CD14-positive monocyte (primary cell): ENCODE data around the gene HSDL1. TPM values are rescaled to one million over a fixed set of nuclear protein-coding genes. Genes with fewer than 3 reads are reported as not detected.

Experiments
- DNase-seq, 3 donors: peaks; one replicate each; pipeline ENCODE4 v3.0.0-alpha.2; 2011 to 2022
- H2AFZ ChIP-seq: 2 replicates; pipeline ENCODE4 v1.6.0; 2012; ENCODE audit warnings: mild to moderate bottlenecking, low read depth, low read length, inconsistent platforms; ENCODE audit not compliant: insufficient read depth, poor library complexity, severe bottlenecking
- H3K27ac ChIP-seq, 2 donors: 1 replicate in 1 of 2; 2 replicates in 1 of 2; pipeline ENCODE4 v1.5.1; 2012 to 2013; ENCODE audit warnings: low read length in 2 of 2, control low read depth in 1 of 2, inconsistent platforms in 1 of 2, low read depth in 1 of 2, mild to moderate bottlenecking in 1 of 2
- H3K27me3 ChIP-seq, 2 donors: one replicate each; pipeline versions ENCODE4 v1.6.0 to v1.6.1; 2011 to 2013; ENCODE audit warnings: low read length in 2 of 2; ENCODE audit not compliant: control insufficient read depth in 2 of 2, insufficient read depth in 2 of 2
- H3K36me3 ChIP-seq, 2 donors: replicated peaks in 1 of 2; 1 replicate in 1 of 2; 2 replicates in 1 of 2; pipeline versions ENCODE4 v1.5.1 to v1.6.1; 2012 to 2013; ENCODE audit warnings: low read length in 2 of 2, control low read depth in 1 of 2, inconsistent platforms in 1 of 2, mild to moderate bottlenecking in 1 of 2; ENCODE audit not compliant: insufficient read depth in 2 of 2, control insufficient read depth in 1 of 2
- H3K4me1 ChIP-seq, 2 donors: 1 replicate in 1 of 2; 2 replicates in 1 of 2; pipeline versions ENCODE4 v1.5.1 to v1.6.1; 2012 to 2013; ENCODE audit warnings: low read length in 2 of 2, control low read depth in 1 of 2, inconsistent platforms in 1 of 2, mild to moderate bottlenecking in 1 of 2, moderate library complexity in 1 of 2; ENCODE audit not compliant: insufficient read depth in 2 of 2, control insufficient read depth in 1 of 2
- H3K4me2 ChIP-seq: replicated peaks from 2 replicates; pipeline ENCODE3; 2012; ENCODE audit warnings: low read length, moderate library complexity, mild to moderate bottlenecking; ENCODE audit not compliant: poor library complexity, severe bottlenecking; ENCODE audit errors: extremely low read depth
- H3K4me3 ChIP-seq, 3 experiments: fragments of 200-600 bp in 1 of 3; sonication (generic) in 1 of 3; replicated peaks in 1 of 3; 1 replicate in 2 of 3; 2 replicates in 1 of 3; pipeline ENCODE4 v1.5.1; 2011 to 2013; ENCODE audit warnings: low read length in 3 of 3, mild to moderate bottlenecking in 3 of 3, control low read depth in 2 of 3, low read depth in 2 of 3, inconsistent platforms in 1 of 3, moderate library complexity in 1 of 3
- H3K79me2 ChIP-seq: 2 replicates; pipeline ENCODE4 v1.6.0; 2012; ENCODE audit warnings: mild to moderate bottlenecking, control low read depth, inconsistent platforms, low read length, moderate library complexity; ENCODE audit not compliant: insufficient read depth
- H3K9ac ChIP-seq: 2 replicates; pipeline ENCODE4 v1.6.0; 2017; ENCODE audit warnings: low read length, mild to moderate bottlenecking; ENCODE audit not compliant: insufficient read depth, poor library complexity, severe bottlenecking
- H3K9me3 ChIP-seq, 2 donors: replicated peaks in 1 of 2; 1 replicate in 1 of 2; 2 replicates in 1 of 2; pipeline versions ENCODE4 v1.5.1 to v1.6.1; 2012 to 2013; ENCODE audit warnings: low read length in 2 of 2, control low read depth in 1 of 2; ENCODE audit not compliant: control insufficient read depth in 1 of 2, insufficient read depth in 1 of 2
- H4K20me1 ChIP-seq: 2 replicates; pipeline ENCODE4 v1.6.0; 2012; ENCODE audit warnings: mild to moderate bottlenecking, low read length, control low read depth, moderate library complexity; ENCODE audit not compliant: insufficient read depth
- H3K27ac Mint-ChIP-seq, 7 donors: one replicate each; pipeline ENCODE4 v1.8.0; 2020; ENCODE audit warnings: mild to moderate bottlenecking in 7 of 7, mixed read lengths in 7 of 7, moderate library complexity in 6 of 7, inconsistent platforms in 2 of 7
- H3K27me3 Mint-ChIP-seq, 3 donors: one replicate each; pipeline ENCODE4 v1.8.0; 2021 to 2022; ENCODE audit warnings: low read depth in 3 of 3, mild to moderate bottlenecking in 3 of 3, mixed read lengths in 3 of 3, moderate library complexity in 3 of 3, inconsistent platforms in 1 of 3
- H3K36me3 Mint-ChIP-seq, 2 donors: one replicate each; pipeline ENCODE4 v1.8.0; 2020; ENCODE audit warnings: mixed read lengths in 2 of 2, inconsistent platforms in 1 of 2, mild to moderate bottlenecking in 1 of 2
- H3K4me1 Mint-ChIP-seq: one replicate; pipeline ENCODE4 v1.8.0; 2020; ENCODE audit warnings: mild to moderate bottlenecking, mixed read lengths
- H3K4me3 Mint-ChIP-seq, 2 donors: one replicate each; pipeline ENCODE4 v1.8.0; 2020; ENCODE audit warnings: mild to moderate bottlenecking in 2 of 2, mixed read lengths in 2 of 2, moderate library complexity in 1 of 2
- H3K9me3 Mint-ChIP-seq, 7 donors: one replicate each; pipeline ENCODE4 v1.8.0; 2020 to 2022; ENCODE audit warnings: mixed read lengths in 7 of 7, mild to moderate bottlenecking in 6 of 7, moderate library complexity in 6 of 7, inconsistent platforms in 2 of 7
- CTCF ChIP-seq: fragments of 200-600 bp; IDR thresholded peaks from one replicate; pipeline ENCODE4 v1.8.0; 2022; ENCODE audit warnings: antibody characterized with exemption, mild to moderate bottlenecking
- WGBS: methylation state at CpG from one replicate; pipeline ENCODE4 v1.1.5; 2013; ENCODE audit warnings: missing lambda C conversion rate; ENCODE audit not compliant: insufficient coverage; 5-methylcytosine and 5-hydroxymethylcytosine counted together
- intact Hi-C, 2 donors: fragments of 100-400 bp; cut with micrococcal nuclease; formaldehyde crosslinking; loops; one replicate each; pipeline versions ENCODE4 v1.15.0 to v1.15.1; 2023
- polyA plus RNA-seq, 3 donors: library from polyadenylated mRNA; depleted of rRNA in 1 of 3; unstranded in 2 of 3; stranded (reverse) in 1 of 3; fragments of 300-500 nt in 2 of 3; fragments of >200 nt in 1 of 3; fragmentation: Illumina TruSeq in 2 of 3; gene quantifications; 1 replicate in 2 of 3; 2 replicates in 1 of 3; pipeline ENCODE4 v1.2.3, GENCODE V29; 2012 to 2021

HSDL1 gene
- polyA plus RNA-seq, 3 donors, result 7.3 to 13.3 (median 8.0) TPM

DNA sequence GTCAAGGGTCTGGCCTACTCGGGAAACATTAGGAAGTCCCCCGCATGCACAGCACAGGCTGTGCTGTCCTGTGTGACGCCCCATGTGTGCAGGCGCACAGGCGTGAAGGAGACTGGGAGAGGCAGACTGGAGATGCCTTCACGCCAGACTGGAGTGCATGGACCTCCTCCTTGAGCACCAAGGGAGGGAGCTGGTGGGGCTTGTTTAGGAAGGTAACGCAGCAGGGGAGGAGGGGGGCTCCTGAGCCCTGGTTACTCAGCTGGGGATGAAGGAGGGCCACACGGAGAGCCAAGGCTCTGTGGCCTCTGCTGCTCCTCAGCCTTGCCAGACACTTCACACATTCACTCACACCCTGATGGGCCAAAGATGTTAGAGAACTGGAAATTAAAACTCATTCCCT lies 7.7 kb downstream of the HSDL1 start:
- H3K4me3 ChIP-seq, result no peak overlapping the region
- Mint-ChIP-seq H3K27ac (peak overlapping the region in 1 of 7 donors; percentile 32), H3K36me3 (peaks cover 14 to 20% of the 10 kb centered on the region in 2 donors), H3K4me3 (no peak overlapping the region), H3K27me3 (peaks cover 0 to 2% (median 0%) of the 10 kb centered on the region in 3 donors), H3K4me1 (peaks cover 4% of the 10 kb centered on the region), H3K9me3 (peaks cover 0 to 2% (median 0%) of the 10 kb centered on the region in 7 donors)
- intact Hi-C loops, result no loop called here
- H3K79me2 ChIP-seq, result peaks cover 27% of the 10 kb centered on the region
- no peak for DNase-seq
- no peaks in the 10 kb centered on the region for H3K4me1 ChIP-seq
- no peaks in the 10 kb centered on the region for H3K27me3 ChIP-seq
- no peak overlapping the region for H3K27ac ChIP-seq
- H4K20me1 ChIP-seq, result peaks cover 5% of the 10 kb centered on the region
- WGBS, result 100% methylated on average over 6 of the region's 8 CpGs
- no peak overlapping the region for H2AFZ ChIP-seq
- TF ChIP-seq CTCF, result no peak
- no peaks in the 10 kb centered on the region for H3K9me3 ChIP-seq
- H3K9ac ChIP-seq, result no peak overlapping the region
- peaks cover 0 to 5% of the 10 kb centered on the region in 2 donors for H3K36me3 ChIP-seq
- no peak overlapping the region for H3K4me2 ChIP-seq

GRCh38 chr16:84136331-84137125 lies 8.4 kb downstream of the HSDL1 start:
- peaks cover 14 to 22% of the 10 kb centered on the region in 2 donors for H3K36me3 Mint-ChIP-seq
- Histone ChIP-seq H3K9me3 (no peaks in the 10 kb centered on the region), H3K4me2 (no peak overlapping the region), H3K27me3 (no peaks in the 10 kb centered on the region), H4K20me1 (peaks cover 5% of the 10 kb centered on the region), H3K79me2 (peaks cover 23% of the 10 kb centered on the region), H3K27ac (no peak overlapping the region), H3K4me1 (no peaks in the 10 kb centered on the region), H3K9ac (no peak overlapping the region), H2AFZ (no peak overlapping the region), H3K36me3 (peaks cover 0 to 6% of the 10 kb centered on the region in 2 donors), H3K4me3 (no peak overlapping the region)
- no peak overlapping the region for H3K4me3 Mint-ChIP-seq
- 91% methylated on average over 5 of the region's 11 CpGs for WGBS
- peak overlapping the region in 1 of 7 donors; percentile 59 for H3K27ac Mint-ChIP-seq
- peaks cover 0 to 2% (median 0%) of the 10 kb centered on the region in 3 donors for H3K27me3 Mint-ChIP-seq
- TF ChIP-seq CTCF, result no peak
- DNase-seq, result no peak
- peaks cover 4% of the 10 kb centered on the region for H3K4me1 Mint-ChIP-seq
- H3K9me3 Mint-ChIP-seq, result peaks cover 0 to 2% (median 0%) of the 10 kb centered on the region in 7 donors
- intact Hi-C loops, result no loop called here
